Erythroblast (primary cell): Measurements from ENCODE around the gene TMSB4Y.

Experiments used
- GATA1 ChIP-seq: IDR thresholded peaks from 2 replicates; pipeline ENCODE4 v1.6.1; 2011; ENCODE audit warnings: low read depth, mild to moderate bottlenecking, control low read depth, low read length, moderate library complexity
- POLR2A ChIP-seq: IDR thresholded peaks from 2 replicates; pipeline ENCODE4 v1.6.1; 2011; ENCODE audit warnings: mild to moderate bottlenecking, low read length

- TF ChIP-seq GATA1 (no peak), POLR2A (no peak)
These were observed 32.6 kb upstream of the TMSB4Y start for GRCh38 chrY:13671122-13671521.
